OCI-LY1 (cell line): ENCODE data around the gene SERPINB1.

ENCODE experiments used
- H2AFZ ChIP-seq: fragments of 200-600 bp; sonication (generic), shearing (Covaris generic); 2 replicates; pipeline ENCODE4 v1.6.0; 2014; ENCODE audit warnings: antibody characterized with exemption, mild to moderate bottlenecking, low read length
- H3F3A ChIP-seq: fragments of 200-600 bp; sonication (generic), shearing (Covaris generic); 2 replicates; pipeline ENCODE4 v1.6.0; 2014; ENCODE audit warnings: mild to moderate bottlenecking, antibody characterized with exemption, low read length, moderate library complexity; ENCODE audit not compliant: insufficient read depth
- H3K27ac ChIP-seq: fragments of 200-600 bp; sonication (generic); 2 replicates; pipeline ENCODE4 v1.5.1; 2014; ENCODE audit warnings: low read length, mixed run types, mild to moderate bottlenecking, low read depth; ENCODE audit not compliant: poor library complexity, severe bottlenecking
- H3K27me3 ChIP-seq: fragments of 200-600 bp; sonication (generic); 2 replicates; pipeline ENCODE4 v1.6.0; 2014; ENCODE audit warnings: antibody characterized with exemption, mild to moderate bottlenecking, low read length, moderate library complexity; ENCODE audit not compliant: insufficient read depth
- H3K36me3 ChIP-seq: fragments of 200-600 bp; sonication (generic); 2 replicates; pipeline ENCODE4 v1.6.1; 2014; ENCODE audit warnings: mild to moderate bottlenecking, antibody characterized with exemption, low read length, moderate library complexity, mixed read lengths; ENCODE audit not compliant: insufficient read depth
- H3K4me1 ChIP-seq: fragments of 200-600 bp; sonication (generic); 2 replicates; pipeline ENCODE4 v1.5.1; 2014; ENCODE audit warnings: mild to moderate bottlenecking, low read length, moderate library complexity; ENCODE audit not compliant: insufficient read depth, severe bottlenecking
- H3K4me2 ChIP-seq: fragments of 200-600 bp; sonication (generic), shearing (Covaris generic); 2 replicates; pipeline ENCODE4 v1.6.1; 2014; ENCODE audit warnings: low read length
- H3K4me3 ChIP-seq: fragments of 200-600 bp; sonication (generic); 2 replicates; pipeline ENCODE4 v1.5.1; 2014; ENCODE audit warnings: low read length, low read depth, mild to moderate bottlenecking, mixed read lengths; ENCODE audit not compliant: poor library complexity, severe bottlenecking
- H3K79me2 ChIP-seq: fragments of 200-600 bp; shearing (Covaris generic); 2 replicates; pipeline ENCODE4 v1.6.1; 2016; ENCODE audit warnings: mixed run types, low read length, mixed read lengths; ENCODE audit not compliant: insufficient read depth
- H3K9ac ChIP-seq: fragments of 200-600 bp; sonication (generic), shearing (Covaris generic); 2 replicates; pipeline ENCODE4 v1.6.1; 2014; ENCODE audit warnings: mild to moderate bottlenecking, low read length, mixed read lengths
- H3K9me2 ChIP-seq: fragments of 200-600 bp; sonication (generic), shearing (Covaris generic); 2 replicates; pipeline ENCODE4 v1.6.1; 2014; ENCODE audit warnings: low read depth, mild to moderate bottlenecking, low read length, mixed read lengths
- H3K9me3 ChIP-seq: fragments of 200-600 bp; shearing (Covaris generic); 2 replicates; pipeline ENCODE4 v1.6.1; 2014; ENCODE audit warnings: low read length, mixed read lengths
- H4K20me1 ChIP-seq: fragments of 200-600 bp; sonication (generic), shearing (Covaris generic); 2 replicates; pipeline ENCODE4 v1.6.0; 2016; ENCODE audit warnings: mild to moderate bottlenecking, low read length; ENCODE audit not compliant: insufficient read depth
- CTCF ChIP-seq: fragments of 200-600 bp; sonication (generic), shearing (Covaris generic); IDR thresholded peaks from 2 replicates; pipeline ENCODE4 v1.5.1; 2017; ENCODE audit warnings: mild to moderate bottlenecking, antibody characterized with exemption, low read length, moderate library complexity, mixed read lengths
- EZH2 ChIP-seq: fragments of 200-600 bp; sonication (generic), shearing (Covaris generic); IDR thresholded peaks from 2 replicates; pipeline ENCODE4 v1.8.0; 2017; ENCODE audit warnings: borderline replicate concordance, mixed run types, mild to moderate bottlenecking, antibody characterized with exemption, low read length, moderate library complexity, mixed read lengths

The SERPINB1 gene

GRCh38 chr6:2865270-2865669 is 23.6 kb upstream of the SERPINB1 start:
- 0 out of 2 replicates have a peak, but pooled peaks cover 3% of the 10 kb centered on the region for H3K9me3 ChIP-seq
- peaks cover 8% of the 10 kb centered on the region for H3F3A ChIP-seq
- H3K4me2 ChIP-seq, result no peak overlapping the region
- H3K9ac ChIP-seq, result no peak overlapping the region
- no peaks in the 10 kb centered on the region for H4K20me1 ChIP-seq
- no peak overlapping the region for H2AFZ ChIP-seq
- H3K9me2 ChIP-seq, result no peaks in the 10 kb centered on the region
- no peaks in the 10 kb centered on the region for H3K27me3 ChIP-seq
- no peaks in the 10 kb centered on the region for H3K79me2 ChIP-seq
- no peaks in the 10 kb centered on the region for H3K36me3 ChIP-seq
- peaks cover 57% of the 10 kb centered on the region for H3K4me1 ChIP-seq
- no peak overlapping the region for H3K4me3 ChIP-seq
- TF ChIP-seq CTCF, result no peak
- no peak for TF ChIP-seq EZH2
- peak overlapping the region; percentile 9 for H3K27ac ChIP-seq

- Histone ChIP-seq H3F3A (peaks cover 8% of the 10 kb centered on the region), H3K27me3 (no peaks in the 10 kb centered on the region), H3K9ac (peak overlapping the region; percentile 47), H3K9me2 (no peaks in the 10 kb centered on the region), H3K4me3 (no peak overlapping the region), H3K79me2 (no peaks in the 10 kb centered on the region), H3K4me2 (peak overlapping the region; percentile 55; the same call in 1 of the 2 replicates), H3K36me3 (no peaks in the 10 kb centered on the region), H2AFZ (no peak overlapping the region), H3K4me1 (peaks cover 62% of the 10 kb centered on the region), H4K20me1 (no peaks in the 10 kb centered on the region), H3K9me3 (0 out of 2 replicates have a peak, but pooled peaks cover 3% of the 10 kb centered on the region), H3K27ac (peak overlapping the region; percentile 100)
- TF ChIP-seq CTCF, result no peak
These were observed 22.2 kb upstream of the SERPINB1 start for GRCh38 chr6:2863901-2864300.

- Histone ChIP-seq H3K79me2 (no peaks in the 10 kb centered on the region), H3K27me3 (no peaks in the 10 kb centered on the region), H3F3A (peaks cover 8% of the 10 kb centered on the region), H3K9me3 (0 out of 2 replicates have a peak, but pooled peaks cover 1% of the 10 kb centered on the region), H4K20me1 (no peaks in the 10 kb centered on the region), H3K9me2 (no peaks in the 10 kb centered on the region), H2AFZ (no peak overlapping the region), H3K4me3 (peak overlapping the region; percentile 14), H3K9ac (peak overlapping the region; percentile 68), H3K27ac (peak overlapping the region; percentile 100), H3K4me1 (peaks cover 67% of the 10 kb centered on the region), H3K4me2 (peak overlapping the region; percentile 55), H3K36me3 (no peaks in the 10 kb centered on the region)
- TF ChIP-seq EZH2, result no peak
- TF ChIP-seq CTCF, result no peak
These were observed 21.1 kb upstream of the SERPINB1 start for GRCh38 chr6:2862712-2863181.
